ENCODE results near the gene FCRL6. TPM values are rescaled to one million over a fixed set of nuclear protein-coding genes. Genes with fewer than 3 reads are reported as not detected.

Gene FCRL6
- total RNA-seq, 1 donor from 2014 or later = not detected

DNA sequence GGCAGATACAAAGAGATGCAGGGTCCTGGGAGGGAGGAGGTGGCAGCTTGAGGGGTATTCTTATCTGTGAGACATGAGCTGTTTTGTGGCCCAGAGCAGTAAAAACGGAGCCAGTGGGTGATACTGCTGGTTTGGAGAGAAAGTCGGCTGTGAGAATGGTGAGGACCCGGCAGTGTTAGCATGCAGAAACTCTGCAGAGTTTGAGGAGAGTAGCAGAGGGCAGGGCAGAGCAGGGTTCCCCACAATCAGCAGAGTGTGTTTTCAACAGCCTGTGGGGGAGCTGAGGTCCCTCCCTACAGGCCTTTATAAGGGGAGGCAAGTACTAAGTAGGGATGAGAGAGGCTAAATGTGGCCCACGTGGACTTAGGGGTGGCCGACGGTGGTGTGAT lies 24.9 kb downstream of the FCRL6 start:
- Histone ChIP-seq H3K36me3 (no peaks in the 10 kb centered on the region), H3K27ac (no peak overlapping the region)
- intact Hi-C loops (cut with DNase I) = no loop called here

DNA sequence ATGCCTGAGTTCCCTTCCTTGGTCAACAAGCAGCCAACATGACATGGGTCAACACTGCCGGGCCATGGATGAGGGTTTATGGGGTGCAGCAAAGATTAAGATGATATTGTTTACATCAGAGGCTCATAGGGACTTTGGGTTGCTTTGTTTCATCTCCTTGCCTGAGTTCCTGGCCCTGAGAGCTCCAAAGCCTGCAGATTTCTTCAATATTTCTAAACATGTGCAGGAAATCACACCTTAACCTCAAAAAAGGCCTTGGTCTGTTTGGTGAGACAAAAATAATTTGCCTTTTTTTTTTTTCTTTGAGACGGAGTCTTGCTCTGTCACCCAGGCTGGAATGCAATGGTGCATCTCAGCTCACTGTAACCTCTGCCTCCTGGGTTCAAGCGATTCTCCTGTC lies 25.4 kb downstream of the FCRL6 start:
- intact Hi-C loops (cut with DNase I) = no loop called here
- H3K9me3 ChIP-seq = no peaks in the 10 kb centered on the region
- H3K27ac ChIP-seq = no peak overlapping the region
- no peak for DNase-seq (ENCODE audit: low spot score in 2 of 2)
- no peaks in the 10 kb centered on the region for H3K36me3 ChIP-seq
- TF ChIP-seq, protein P1, sequence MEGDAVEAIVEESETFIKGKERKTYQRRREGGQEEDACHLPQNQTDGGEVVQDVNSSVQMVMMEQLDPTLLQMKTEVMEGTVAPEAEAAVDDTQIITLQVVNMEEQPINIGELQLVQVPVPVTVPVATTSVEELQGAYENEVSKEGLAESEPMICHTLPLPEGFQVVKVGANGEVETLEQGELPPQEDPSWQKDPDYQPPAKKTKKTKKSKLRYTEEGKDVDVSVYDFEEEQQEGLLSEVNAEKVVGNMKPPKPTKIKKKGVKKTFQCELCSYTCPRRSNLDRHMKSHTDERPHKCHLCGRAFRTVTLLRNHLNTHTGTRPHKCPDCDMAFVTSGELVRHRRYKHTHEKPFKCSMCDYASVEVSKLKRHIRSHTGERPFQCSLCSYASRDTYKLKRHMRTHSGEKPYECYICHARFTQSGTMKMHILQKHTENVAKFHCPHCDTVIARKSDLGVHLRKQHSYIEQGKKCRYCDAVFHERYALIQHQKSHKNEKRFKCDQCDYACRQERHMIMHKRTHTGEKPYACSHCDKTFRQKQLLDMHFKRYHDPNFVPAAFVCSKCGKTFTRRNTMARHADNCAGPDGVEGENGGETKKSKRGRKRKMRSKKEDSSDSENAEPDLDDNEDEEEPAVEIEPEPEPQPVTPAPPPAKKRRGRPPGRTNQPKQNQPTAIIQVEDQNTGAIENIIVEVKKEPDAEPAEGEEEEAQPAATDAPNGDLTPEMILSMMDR (IDR thresholded peaks at IDR 0.05) = no peak
- H3K4me3 ChIP-seq = peak overlapping the region in 1 of 2 donors; percentile 9
- H3K27me3 ChIP-seq = no peaks in the 10 kb centered on the region
- no peaks in the 10 kb centered on the region for H3K4me1 ChIP-seq

More for the DNA sequence above, 24.9 kb downstream of the FCRL6 start:
- Histone ChIP-seq H3K4me1 (no peaks in the 10 kb centered on the region), H3K27me3 (no peaks in the 10 kb centered on the region), H3K4me3 (no peak overlapping the region), H3K9me3 (no peaks in the 10 kb centered on the region)
- DNase-seq (ENCODE audit: low spot score in 2 of 2) = no peak
- TF ChIP-seq, protein P1 (IDR thresholded peaks at IDR 0.05) = no peak

DNA sequence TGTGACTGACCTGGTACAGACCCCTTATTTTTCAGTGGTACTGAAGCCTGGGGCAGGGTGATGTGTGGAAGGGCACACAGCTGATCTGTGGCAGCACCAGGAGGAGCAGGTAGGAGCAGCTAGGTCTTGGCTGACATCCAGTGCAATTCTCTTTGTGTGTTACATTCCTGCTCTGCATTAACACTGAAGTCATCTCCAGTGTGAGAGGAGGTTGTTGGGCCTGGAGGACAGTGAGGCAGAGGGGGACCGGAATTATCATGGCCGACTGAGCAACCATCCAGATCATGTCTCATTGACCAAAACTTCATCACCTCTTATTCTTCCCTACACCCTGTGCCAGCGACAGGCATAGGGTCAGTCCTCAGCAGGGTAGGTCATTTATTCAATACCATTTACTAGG lies 26.0 kb downstream of the FCRL6 start:
- intact Hi-C loops (cut with DNase I) = no loop called here
- Histone ChIP-seq H3K27ac (no peak overlapping the region), H3K27me3 (no peaks in the 10 kb centered on the region), H3K36me3 (no peaks in the 10 kb centered on the region), H3K4me3 (no peak overlapping the region), H3K9me3 (no peaks in the 10 kb centered on the region), H3K4me1 (no peaks in the 10 kb centered on the region)
- TF ChIP-seq, protein P1 (IDR thresholded peaks at IDR 0.05) = no peak
- DNase-seq (ENCODE audit: low spot score in 2 of 2) = no peak

DNA sequence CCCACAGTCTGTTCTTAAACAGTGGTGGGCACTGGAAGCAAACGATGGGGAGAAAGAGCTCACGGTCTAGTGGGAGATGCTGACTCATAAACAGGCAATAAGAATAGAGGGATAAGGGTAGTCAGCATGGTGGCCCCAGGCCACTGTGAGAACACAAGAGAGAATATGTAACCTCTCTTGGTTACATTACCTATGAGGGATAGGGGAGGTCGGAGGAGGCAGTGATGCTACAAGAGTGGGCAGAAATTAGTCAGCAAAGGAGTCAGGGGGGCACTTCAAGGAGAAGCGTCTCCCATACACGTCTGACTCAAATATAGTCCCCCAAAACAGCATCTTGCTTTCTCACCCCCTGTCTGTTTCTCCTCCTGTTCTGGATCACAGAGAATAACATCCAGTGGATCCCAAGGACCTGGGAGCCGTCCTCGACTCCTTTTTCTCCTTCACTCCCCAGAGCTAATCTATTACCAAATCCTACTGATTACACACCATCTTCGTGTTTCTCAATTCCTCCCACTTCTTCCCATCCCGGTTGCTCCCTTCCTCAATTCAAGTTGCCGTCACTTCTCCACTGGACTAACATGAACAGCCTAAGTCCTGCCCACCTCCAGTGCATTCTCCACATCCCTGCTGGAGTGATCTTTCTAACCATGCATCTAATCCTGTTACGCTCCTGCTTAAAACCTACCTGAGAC lies 26.6 kb downstream of the FCRL6 start:
- no peaks in the 10 kb centered on the region for H3K27me3 ChIP-seq
- no peak overlapping the region for H3K4me3 ChIP-seq
- no peaks in the 10 kb centered on the region for H3K36me3 ChIP-seq
- intact Hi-C loops (cut with DNase I) = no loop called here
- DNase-seq (ENCODE audit: low spot score in 2 of 2) = no peak
- TF ChIP-seq, protein P1 (IDR thresholded peaks at IDR 0.05) = no peak
- H3K27ac ChIP-seq = no peak overlapping the region
- no peaks in the 10 kb centered on the region for H3K4me1 ChIP-seq
- H3K9me3 ChIP-seq = no peaks in the 10 kb centered on the region

DNA sequence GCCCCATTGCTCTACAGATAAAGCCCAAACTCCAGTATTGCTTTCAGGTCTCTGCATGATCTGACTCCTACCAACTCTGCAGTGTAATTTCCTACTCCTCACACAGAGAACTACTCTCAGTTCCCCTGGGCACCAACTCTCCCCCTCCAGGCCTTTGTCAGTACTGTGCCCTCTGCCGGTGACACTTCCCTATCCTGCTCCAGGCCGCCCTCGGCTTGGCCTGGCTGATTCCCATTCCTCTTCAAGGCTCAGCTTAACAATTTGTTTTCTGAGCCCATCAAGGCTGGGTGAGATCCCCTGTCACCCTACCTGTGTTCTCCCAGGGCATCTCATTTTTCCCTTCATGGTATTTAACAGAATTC lies 27.1 kb downstream of the FCRL6 start:
- no peak overlapping the region for H3K4me3 ChIP-seq
- no peaks in the 10 kb centered on the region for H3K36me3 ChIP-seq
- DNase-seq (ENCODE audit: low spot score in 2 of 2) = peak in 1 of 2 donors; percentile 67
- intact Hi-C loops (cut with DNase I) = no loop called here
- H3K27ac ChIP-seq = no peak overlapping the region
- no peaks in the 10 kb centered on the region for H3K27me3 ChIP-seq
- H3K4me1 ChIP-seq = no peaks in the 10 kb centered on the region
- TF ChIP-seq, protein P1 (IDR thresholded peaks at IDR 0.05) = peak in 1 of 3 experiments; percentile 27
- H3K9me3 ChIP-seq = no peaks in the 10 kb centered on the region

Data from ascending aorta (tissue), 2 donors.